Measurements from ENCODE around the gene ANGPTL8. TPM values are rescaled to one million over a fixed set of nuclear protein-coding genes. Genes with fewer than 3 reads are reported as not detected.

ANGPTL8 gene
- total and polyA plus RNA-seq, 12 donors: 0.34 to 13.0 (median 1.7) TPM; not detected in 6

DNA sequence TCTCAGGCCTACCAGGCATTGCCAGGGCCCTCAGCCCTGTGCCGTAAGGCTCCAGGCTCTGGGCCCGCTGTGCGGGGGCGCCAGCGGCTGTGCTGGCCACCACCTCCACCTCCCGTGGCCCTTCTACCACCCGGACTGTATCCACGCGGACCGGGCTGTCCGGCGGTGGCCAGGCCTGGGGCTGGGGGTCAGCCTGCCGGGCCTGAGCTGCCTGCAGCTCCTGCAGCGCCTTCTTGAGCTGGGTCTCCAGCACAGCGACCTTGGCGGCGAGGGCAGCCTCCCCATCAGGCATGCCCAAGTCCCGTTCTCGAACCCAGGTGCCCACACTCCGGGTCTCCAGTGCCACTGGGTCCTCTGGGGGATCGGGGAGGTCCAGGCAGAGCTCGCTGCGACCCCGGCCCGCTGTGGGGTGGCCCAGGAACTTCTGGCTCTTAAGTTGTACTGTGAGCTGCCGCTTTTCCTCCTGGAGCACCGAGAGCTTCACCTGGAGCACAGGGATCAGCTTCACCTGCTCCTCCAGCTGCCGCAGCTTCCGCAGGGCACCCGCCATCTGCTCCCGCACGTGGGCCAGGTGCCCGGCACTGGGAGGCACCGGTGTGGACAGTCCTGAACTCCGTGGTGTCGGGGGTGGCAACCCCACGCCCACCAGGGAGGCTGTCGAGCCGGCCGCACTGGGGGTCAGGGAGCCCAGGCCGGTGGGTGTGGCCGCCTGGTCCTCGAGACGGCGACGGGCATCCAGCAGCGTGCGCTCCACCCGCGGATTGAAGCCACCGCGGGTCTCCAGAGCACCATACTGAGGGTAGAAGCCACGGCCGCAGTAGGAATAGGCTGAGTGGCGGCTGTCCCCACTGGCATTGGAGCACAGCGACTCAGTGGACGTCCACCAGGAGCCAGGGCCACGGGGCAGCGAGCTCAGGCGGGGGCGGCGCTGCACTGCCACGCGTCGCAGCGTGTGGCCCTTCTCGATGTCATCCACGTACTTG, 46.2 kb upstream of the ANGPTL8 start:
- intact Hi-C loops (cut with DNase I): loop anchor here in 1 of 10 donors (5.0 kb wide), 1 partner anchor 36 kb away; the partner anchor contains the start of gene SPC24
- ATAC-seq (no peak), DNase-seq (no peak)
- TF ChIP-seq, protein P1, sequence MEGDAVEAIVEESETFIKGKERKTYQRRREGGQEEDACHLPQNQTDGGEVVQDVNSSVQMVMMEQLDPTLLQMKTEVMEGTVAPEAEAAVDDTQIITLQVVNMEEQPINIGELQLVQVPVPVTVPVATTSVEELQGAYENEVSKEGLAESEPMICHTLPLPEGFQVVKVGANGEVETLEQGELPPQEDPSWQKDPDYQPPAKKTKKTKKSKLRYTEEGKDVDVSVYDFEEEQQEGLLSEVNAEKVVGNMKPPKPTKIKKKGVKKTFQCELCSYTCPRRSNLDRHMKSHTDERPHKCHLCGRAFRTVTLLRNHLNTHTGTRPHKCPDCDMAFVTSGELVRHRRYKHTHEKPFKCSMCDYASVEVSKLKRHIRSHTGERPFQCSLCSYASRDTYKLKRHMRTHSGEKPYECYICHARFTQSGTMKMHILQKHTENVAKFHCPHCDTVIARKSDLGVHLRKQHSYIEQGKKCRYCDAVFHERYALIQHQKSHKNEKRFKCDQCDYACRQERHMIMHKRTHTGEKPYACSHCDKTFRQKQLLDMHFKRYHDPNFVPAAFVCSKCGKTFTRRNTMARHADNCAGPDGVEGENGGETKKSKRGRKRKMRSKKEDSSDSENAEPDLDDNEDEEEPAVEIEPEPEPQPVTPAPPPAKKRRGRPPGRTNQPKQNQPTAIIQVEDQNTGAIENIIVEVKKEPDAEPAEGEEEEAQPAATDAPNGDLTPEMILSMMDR (IDR thresholded peaks at IDR 0.05): no peak
- H3K27ac ChIP-seq: peak overlapping the region in 9 of 10 donors; percentile 48 to 98 (median 91)
- peaks cover 31 to 92% (median 88%) of the 10 kb centered on the region in 9 donors for H3K4me1 ChIP-seq
- peaks cover 7 to 71% (median 35%) of the 10 kb centered on the region in 9 donors for H3K36me3 ChIP-seq
- 90 to 91% methylated on average over 68 of the region's 68 CpGs for WGBS, 2 donors
- H3K27me3 ChIP-seq: peaks cover 0 to 7% (median 0%) of the 10 kb centered on the region in 7 donors
- H3K4me3 ChIP-seq: peak overlapping the region in 2 of 10 donors; percentile 1 to 57
- H3K9me3 ChIP-seq: no peaks in the 10 kb centered on the region

DNA sequence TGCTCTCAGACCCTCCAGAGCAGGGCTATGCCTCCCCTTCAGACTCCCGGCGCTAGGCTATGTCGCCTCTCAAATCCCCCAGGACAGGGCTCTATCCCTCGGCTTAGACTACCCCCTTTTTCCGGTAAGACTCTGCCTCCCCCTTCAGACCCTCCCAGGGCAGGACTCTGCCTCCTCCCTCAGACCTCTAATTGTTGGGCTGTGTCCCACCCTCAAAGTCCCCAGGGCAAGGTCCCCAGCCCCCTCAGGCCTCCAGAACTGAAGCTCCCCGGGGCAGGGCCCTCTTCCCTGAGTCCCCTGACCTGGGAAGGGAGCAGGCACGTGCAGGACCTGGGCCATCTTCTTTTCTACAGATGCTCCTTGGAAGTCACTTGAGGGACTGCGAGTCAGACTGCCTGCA, 45.2 kb upstream of the ANGPTL8 start:
- peaks cover 31 to 92% (median 83%) of the 10 kb centered on the region in 9 donors for H3K4me1 ChIP-seq
- WGBS, 2 donors: 50 to 55% methylated on average over 8 of the region's 8 CpGs
- peaks cover 0 to 7% (median 0%) of the 10 kb centered on the region in 7 donors for H3K27me3 ChIP-seq
- TF ChIP-seq, protein P1 (IDR thresholded peaks at IDR 0.05): no peak
- H3K27ac ChIP-seq: peak overlapping the region; percentile 54 to 98 (median 90)
- H3K36me3 ChIP-seq: peaks cover 7 to 71% (median 39%) of the 10 kb centered on the region in 9 donors
- intact Hi-C loops (cut with DNase I): loop anchor here in 1 of 10 donors (5.0 kb wide), 1 partner anchor 37 kb away; the partner anchor contains the start of gene SPC24
- DNase-seq: no peak
- ATAC-seq: no peak
- no peaks in the 10 kb centered on the region for H3K9me3 ChIP-seq
- peak overlapping the region in 9 of 10 donors; percentile 9 to 88 (median 68) for H3K4me3 ChIP-seq

DNA sequence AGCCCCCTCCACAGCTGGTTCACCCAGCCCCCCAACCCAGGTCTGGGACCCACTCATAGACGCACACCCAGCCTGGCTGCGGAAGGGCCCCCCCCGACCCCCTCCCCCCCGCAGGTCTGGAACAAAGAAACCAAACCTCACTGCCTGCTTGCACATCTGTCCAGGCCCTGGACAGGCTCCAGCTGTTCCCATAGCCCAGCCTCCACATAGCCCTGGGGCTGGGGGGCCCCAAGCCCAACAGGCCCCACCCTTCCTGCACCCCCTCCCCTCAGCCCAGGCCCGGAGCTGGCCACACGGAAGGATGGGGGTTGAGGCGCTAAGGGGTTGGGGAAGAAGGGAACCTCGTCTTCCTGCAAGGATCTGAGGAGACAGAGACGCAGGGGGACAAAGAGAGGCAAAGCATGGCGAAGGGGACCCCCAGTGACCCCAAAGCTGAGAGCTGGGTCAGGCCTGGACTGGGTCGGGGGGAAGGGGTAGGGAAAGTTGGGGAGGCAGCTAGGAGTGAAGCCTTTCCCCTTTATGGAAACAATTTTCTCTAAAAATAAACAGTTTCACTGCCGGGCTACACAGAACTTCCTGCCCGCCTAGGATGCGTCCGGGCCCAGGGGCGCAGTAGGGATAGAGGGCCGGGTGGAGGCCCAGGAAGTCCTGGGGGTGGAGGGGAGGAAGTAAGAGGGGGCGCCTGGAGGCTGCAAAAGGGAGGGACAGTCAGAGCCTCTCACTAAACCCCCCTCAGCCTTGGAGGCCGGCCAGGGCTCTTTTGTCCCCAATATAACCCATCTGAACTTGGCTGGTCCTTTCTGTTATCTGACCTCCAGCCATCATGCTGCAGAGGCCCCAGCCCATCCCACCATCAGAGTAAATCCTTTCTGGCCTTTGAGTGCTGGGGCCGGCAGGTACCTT, 44.5 kb upstream of the ANGPTL8 start:
- H3K4me3 ChIP-seq: peak overlapping the region; percentile 18 to 88 (median 66)
- peaks cover 0 to 7% (median 0%) of the 10 kb centered on the region in 7 donors for H3K27me3 ChIP-seq
- TF ChIP-seq, protein P1 (IDR thresholded peaks at IDR 0.05): no peak
- H3K9me3 ChIP-seq: no peaks in the 10 kb centered on the region
- peak; percentile 52 for DNase-seq
- intact Hi-C loops (cut with DNase I): loop anchor here in 5 of 10 donors (5.0 kb wide), 2 partner anchors 38 to 48 kb away; partner anchors contain the start of gene SPC24 (in 4 of the 5)
- peak overlapping the region; percentile 54 to 98 (median 90) for H3K27ac ChIP-seq
- WGBS, 2 donors: 11 to 12% methylated on average over 19 to 20 of the region's 20 CpGs
- H3K36me3 ChIP-seq: peaks cover 7 to 72% (median 39%) of the 10 kb centered on the region in 9 donors
- ATAC-seq: peak in 1 of 8 donors; percentile 13
- H3K4me1 ChIP-seq: peaks cover 27 to 87% (median 75%) of the 10 kb centered on the region in 9 donors

All from heart right ventricle (tissue), 16 donors.